Chondrocyte (in vitro differentiated cells): Measurements from ENCODE around the gene TMEM125. TPM values are rescaled to one million over a fixed set of nuclear protein-coding genes. Genes with fewer than 3 reads are reported as not detected.
A peak's percentile ranks its signal among the peaks of the same experiment; 100 is the strongest.

Experiments
- DNase-seq: peaks from one replicate; pipeline ENCODE4 v3.0.0; 2021; ENCODE audit warnings: mixed read lengths, low spot score
- H3K27ac Mint-ChIP-seq: one replicate; pipeline ENCODE4 v1.8.0; 2021; ENCODE audit warnings: mild to moderate bottlenecking, moderate library complexity, mixed read lengths; ENCODE audit not compliant: unreplicated experiment
- H3K27me3 Mint-ChIP-seq: 2 replicates; pipeline ENCODE4 v1.8.0; 2021; ENCODE audit warnings: low read depth, mixed read lengths
- H3K36me3 Mint-ChIP-seq: 2 replicates; pipeline ENCODE4 v1.8.0; 2021; ENCODE audit warnings: low read depth, mixed read lengths
- H3K4me1 Mint-ChIP-seq: 2 replicates; pipeline ENCODE4 v1.8.0; 2021; ENCODE audit warnings: low read depth, mild to moderate bottlenecking, mixed read lengths
- H3K4me3 Mint-ChIP-seq: one replicate; pipeline ENCODE4 v1.8.0; 2021; ENCODE audit warnings: mild to moderate bottlenecking, moderate library complexity, mixed read lengths; ENCODE audit not compliant: unreplicated experiment
- H3K9me3 Mint-ChIP-seq: 2 replicates; pipeline ENCODE4 v1.8.0; 2021; ENCODE audit warnings: low read depth, mixed read lengths
- long read RNA-seq: library from polyadenylated mRNA; stranded (forward); transcript quantifications from one replicate; pipeline ENCODE4 v2.0.0, GENCODE V29; 2021
- total RNA-seq: library from RNA; stranded (reverse); gene quantifications from 3 replicates; pipeline ENCODE4 v1.2.1, GENCODE V29; 2021
- TF ChIP-seq, protein P1 (sequence below): fragments of 200-600 bp; sonication (generic); IDR thresholded peaks from 2 replicates; pipeline ENCODE4 v1.5.0; 2021; ENCODE audit warnings: antibody characterized with exemption, mild to moderate bottlenecking, moderate library complexity

TMEM125 gene
- total RNA-seq: not detected in 3 replicates
- long read RNA-seq: 0 reads

- TF ChIP-seq, protein P1, sequence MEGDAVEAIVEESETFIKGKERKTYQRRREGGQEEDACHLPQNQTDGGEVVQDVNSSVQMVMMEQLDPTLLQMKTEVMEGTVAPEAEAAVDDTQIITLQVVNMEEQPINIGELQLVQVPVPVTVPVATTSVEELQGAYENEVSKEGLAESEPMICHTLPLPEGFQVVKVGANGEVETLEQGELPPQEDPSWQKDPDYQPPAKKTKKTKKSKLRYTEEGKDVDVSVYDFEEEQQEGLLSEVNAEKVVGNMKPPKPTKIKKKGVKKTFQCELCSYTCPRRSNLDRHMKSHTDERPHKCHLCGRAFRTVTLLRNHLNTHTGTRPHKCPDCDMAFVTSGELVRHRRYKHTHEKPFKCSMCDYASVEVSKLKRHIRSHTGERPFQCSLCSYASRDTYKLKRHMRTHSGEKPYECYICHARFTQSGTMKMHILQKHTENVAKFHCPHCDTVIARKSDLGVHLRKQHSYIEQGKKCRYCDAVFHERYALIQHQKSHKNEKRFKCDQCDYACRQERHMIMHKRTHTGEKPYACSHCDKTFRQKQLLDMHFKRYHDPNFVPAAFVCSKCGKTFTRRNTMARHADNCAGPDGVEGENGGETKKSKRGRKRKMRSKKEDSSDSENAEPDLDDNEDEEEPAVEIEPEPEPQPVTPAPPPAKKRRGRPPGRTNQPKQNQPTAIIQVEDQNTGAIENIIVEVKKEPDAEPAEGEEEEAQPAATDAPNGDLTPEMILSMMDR: no peak
- peaks cover 2% of the 10 kb centered on the region for H3K27me3 Mint-ChIP-seq
- H3K27ac Mint-ChIP-seq: no peak within 1 kb of the TSS
- H3K9me3 Mint-ChIP-seq: no peaks in the 10 kb centered on the region
- peaks cover 2% of the 10 kb centered on the region for H3K36me3 Mint-ChIP-seq
- peak; percentile 30 for DNase-seq
- H3K4me3 Mint-ChIP-seq: no peak within 1 kb of the TSS
- peaks cover 21% of the 10 kb centered on the region for H3K4me1 Mint-ChIP-seq
Observed at GRCh38 chr1:43269627-43270375, at the start of gene TMEM125. Gene TMEM125, plus strand, starts transcription at chr1:43269983. Its CDS starts 2,740 bp downstream, at chr1:43272723.

GRCh38 chr1:43220905-43221778 is 48.6 kb upstream of the TMEM125 start:
- Mint-ChIP-seq H3K4me3 (no peak overlapping the region), H3K9me3 (no peaks in the 10 kb centered on the region), H3K4me1 (no peaks in the 10 kb centered on the region), H3K27me3 (no peaks in the 10 kb centered on the region), H3K36me3 (no peaks in the 10 kb centered on the region), H3K27ac (no peak overlapping the region)
- DNase-seq: no peak
- TF ChIP-seq, protein P1: no peak

DNA sequence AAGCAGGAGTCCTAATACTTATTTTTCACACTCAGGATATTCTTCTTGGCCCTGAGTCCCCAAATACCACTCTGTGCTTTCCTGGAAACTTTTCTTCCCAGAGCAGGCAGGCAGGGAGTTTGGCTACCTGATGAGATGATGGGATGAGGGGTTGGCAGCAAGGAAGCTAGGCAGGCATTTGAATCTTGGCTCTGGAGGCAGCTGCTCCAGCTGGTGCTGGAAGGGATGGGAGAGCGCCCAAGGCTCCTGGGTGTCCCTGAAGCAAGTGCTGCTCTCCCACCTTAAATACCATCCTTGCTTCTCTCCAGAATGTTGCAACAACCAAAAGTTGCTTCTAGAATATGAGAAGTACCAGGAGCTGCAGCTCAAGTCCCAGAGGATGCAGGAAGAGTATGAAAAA is 48.0 kb upstream of the TMEM125 start:
- no peaks in the 10 kb centered on the region for H3K4me1 Mint-ChIP-seq
- H3K4me3 Mint-ChIP-seq: no peak overlapping the region
- H3K9me3 Mint-ChIP-seq: no peaks in the 10 kb centered on the region
- TF ChIP-seq, protein P1: no peak
- no peaks in the 10 kb centered on the region for H3K36me3 Mint-ChIP-seq
- no peak for DNase-seq
- H3K27me3 Mint-ChIP-seq: no peaks in the 10 kb centered on the region
- H3K27ac Mint-ChIP-seq: no peak overlapping the region

DNA sequence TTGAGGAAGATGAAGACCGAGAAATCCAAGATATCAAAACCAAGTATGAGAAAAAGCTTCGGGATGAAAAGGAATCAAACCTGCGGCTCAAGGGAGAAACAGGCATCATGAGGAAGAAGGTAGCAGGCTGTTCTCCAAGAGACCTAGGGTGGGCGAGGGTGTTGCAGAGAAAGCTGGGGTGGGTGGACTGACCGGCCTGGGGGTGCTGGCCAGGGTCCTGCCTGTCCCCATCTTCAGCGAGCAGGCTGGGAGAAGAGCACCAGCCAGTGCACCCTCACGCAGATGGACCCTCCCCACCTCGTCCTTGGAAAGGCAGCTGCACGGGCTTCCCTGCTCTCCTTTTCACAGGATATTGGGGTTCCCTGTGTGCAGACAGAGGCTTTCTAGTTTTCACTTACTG is 46.9 kb upstream of the TMEM125 start:
- Mint-ChIP-seq H3K36me3 (no peaks in the 10 kb centered on the region), H3K27me3 (no peaks in the 10 kb centered on the region), H3K4me1 (no peaks in the 10 kb centered on the region), H3K4me3 (no peak overlapping the region), H3K27ac (no peak overlapping the region), H3K9me3 (no peaks in the 10 kb centered on the region)
- TF ChIP-seq, protein P1: no peak
- peak; percentile 68 for DNase-seq

DNA sequence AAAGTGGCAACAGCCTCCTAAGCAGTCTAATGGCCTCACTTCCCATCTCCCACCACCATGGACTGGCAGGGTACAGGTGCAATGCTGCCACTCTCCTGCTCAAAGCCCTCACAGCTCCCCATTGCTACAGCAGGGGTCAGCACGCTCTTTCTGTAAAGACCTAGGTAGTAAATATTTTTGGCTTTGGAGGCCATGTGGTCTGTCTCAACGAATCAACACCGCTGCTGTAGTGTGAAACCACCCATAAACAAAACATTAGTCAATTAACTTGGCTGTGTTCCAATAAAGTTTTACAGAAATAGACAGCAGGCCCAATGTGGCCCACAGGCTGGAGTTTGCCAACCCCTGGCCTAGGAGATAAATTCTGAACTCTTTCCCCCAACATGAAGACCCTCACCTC is 44.6 kb upstream of the TMEM125 start:
- no peaks in the 10 kb centered on the region for H3K36me3 Mint-ChIP-seq
- H3K9me3 Mint-ChIP-seq: no peaks in the 10 kb centered on the region
- H3K4me3 Mint-ChIP-seq: no peak overlapping the region
- no peaks in the 10 kb centered on the region for H3K27me3 Mint-ChIP-seq
- no peaks in the 10 kb centered on the region for H3K4me1 Mint-ChIP-seq
- no peak overlapping the region for H3K27ac Mint-ChIP-seq
- TF ChIP-seq, protein P1: no peak
- no peak for DNase-seq
